ENCODE measurements around the gene HSPB9.
A peak's percentile ranks its signal among the peaks of the same experiment; 100 is the strongest.
"Not testable (repeated sequence)": the region's sequence is repeated elsewhere in the genome, so short reads cannot be mapped to it uniquely, and the experiment has no call there.

Gene HSPB9

GRCh38 chr17:42120161-42120769, 2.3 kb upstream of the HSPB9 start:
- DNase-seq, result no peak

GRCh38 chr17:42120770-42121769, 1.5 kb upstream of the HSPB9 start, which contains the start of gene KAT2A:
KAT2A (minus strand) TSS chr17:42121367; CDS start chr17:42121304, 63 bp downstream.
- DNase-seq, result peak; percentile 64

DNA sequence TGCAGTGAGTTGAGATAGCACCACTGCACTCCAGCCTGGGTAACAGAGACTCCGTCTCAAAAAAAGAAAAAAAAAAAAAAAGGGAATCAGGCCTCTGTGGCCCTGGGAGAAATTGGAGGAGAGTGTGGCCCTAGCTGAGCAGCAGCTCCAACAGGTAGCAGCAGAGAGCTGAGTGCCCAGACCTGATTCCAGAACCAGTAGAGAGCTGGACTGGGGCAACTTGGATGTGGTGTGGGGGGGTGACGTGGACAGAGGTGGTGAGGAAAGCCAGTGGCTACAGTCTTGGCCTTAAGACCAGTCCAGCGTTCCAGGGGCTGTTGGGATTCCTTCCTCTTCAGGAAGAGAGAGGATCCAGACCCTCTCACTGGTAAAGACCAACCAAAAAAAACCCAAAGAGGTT, 1.7 kb downstream of the HSPB9 start:
- DNase-seq, result no peak

DNA sequence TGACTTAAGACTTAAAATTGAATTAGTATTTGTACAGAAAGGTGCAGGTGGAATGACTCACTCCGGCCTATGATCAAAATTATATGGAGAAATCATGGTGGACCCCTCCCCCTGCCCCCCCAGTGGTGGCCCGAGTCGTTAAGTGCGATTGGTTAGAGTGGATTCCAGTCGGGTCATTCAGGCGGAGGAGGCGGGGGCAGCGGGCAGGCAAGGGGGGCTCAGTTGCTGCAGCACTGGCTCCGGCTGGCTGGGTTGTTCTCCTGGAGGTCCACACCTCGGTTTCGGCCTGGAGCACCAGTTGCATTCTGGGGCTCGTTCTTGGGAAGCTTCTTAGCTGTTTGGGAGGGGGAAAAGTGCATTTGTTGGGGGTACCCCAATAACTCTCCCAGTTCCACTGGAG, 3.0 kb downstream of the HSPB9 start:
- DNase-seq, result no peak

GRCh38 chr17:42126836-42127235, 4.2 kb downstream of the HSPB9 start:
- DNase-seq, result no peak

DNA sequence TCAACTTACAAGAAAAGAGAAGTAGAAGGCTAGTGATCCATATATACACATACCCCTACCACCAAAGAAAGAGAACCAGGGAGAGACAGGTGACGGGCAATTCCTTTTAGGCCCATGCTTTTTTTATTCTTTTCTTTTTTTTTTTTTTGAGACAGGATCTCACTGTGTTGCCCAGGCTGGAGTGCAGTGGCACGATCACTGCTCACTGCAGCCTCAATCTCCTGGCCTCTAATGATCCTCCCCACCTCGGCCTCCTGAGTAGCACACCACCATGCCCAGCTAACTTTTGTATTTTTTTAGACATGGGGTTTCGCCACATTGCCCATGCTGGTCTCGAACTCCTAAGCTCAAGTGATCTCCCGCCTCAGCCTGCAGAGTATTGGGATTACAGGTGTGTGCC, 4.8 kb downstream of the HSPB9 start:
- DNase-seq, result no peak

DNA sequence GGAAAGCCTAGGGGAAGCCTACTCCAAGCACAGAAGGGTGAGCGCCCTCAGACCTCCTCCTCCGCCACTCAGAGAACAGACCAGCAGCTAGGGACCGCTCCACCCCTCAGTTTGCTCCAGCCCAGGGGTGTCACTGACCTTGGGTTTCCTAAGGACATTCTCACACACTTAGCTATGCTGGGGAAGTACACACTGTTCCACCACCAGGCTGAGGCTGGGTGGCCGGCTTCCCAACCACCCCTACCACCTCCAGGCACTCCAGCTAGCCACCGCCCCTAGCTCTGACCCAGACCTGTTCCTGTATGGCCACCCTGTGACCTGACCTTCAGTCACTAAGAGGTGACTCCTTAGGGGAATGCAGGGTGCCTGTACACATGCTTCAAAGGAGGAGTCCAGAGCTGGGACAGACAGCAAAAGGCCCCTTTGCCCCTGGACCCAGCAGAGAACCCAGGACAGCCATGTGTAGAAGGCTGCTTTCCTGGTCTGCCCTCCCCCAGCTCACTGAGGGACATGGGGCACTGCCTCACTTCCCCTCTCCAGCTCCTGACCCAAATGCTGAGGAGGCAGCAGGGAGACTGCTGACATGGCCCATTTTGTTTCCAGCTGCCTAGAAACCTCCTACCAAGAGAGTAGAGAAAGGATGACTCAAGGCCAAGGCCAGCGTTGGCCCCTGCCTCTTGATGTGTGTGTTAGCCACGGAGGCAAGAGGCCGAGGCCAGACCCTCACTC, 6.7 kb downstream of the HSPB9 start:
- no peak for DNase-seq

DNA sequence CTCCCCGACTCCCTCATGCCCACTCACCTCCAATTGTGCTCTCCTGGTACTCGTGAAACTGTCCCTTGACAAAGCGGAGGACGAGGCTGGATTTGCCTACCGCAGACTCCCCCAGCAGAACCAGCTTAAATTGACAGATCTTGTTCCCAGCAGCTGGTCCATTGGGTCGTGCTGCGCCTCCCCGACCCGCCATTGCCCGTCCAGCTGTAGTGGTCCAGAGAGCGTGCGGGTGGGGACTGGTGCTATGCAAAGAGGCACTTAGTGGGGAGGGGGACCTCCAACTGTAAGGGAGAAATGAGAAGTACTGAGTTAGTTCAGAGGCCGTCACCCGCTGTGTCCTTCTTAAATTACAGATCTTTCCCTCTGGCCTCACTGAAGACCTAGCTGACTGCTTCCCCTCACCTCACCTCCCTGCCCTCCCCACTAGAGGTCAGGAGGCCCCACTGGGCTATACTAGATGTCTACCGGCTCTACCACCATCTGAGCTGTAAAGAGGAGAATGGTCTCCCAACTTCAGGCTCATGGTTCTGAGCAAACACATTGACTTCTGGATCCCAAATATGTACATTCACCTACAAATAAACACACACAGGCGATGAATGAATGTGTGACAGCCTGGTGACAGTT, 7.8 kb downstream of the HSPB9 start:
- DNase-seq, result no peak

DNA sequence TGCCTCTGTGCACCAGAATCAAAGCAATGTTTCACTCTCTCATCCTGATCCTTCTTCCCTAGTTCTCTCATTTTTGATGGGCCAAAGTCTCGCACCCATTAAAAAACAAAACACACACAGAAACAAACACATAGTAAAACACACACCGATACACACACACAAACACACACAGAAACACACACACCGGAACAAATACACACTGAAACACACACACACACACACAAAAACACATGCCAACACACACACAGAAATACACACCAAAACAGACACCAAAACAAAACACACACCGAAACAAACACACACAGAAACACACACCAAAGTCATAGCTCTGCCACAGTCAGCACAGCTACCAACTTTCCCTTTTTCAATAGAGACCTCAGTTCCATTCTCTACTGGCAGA, 8.6 kb downstream of the HSPB9 start:
- DNase-seq, result no peak

GRCh38 chr17:42131981-42132432, 9.4 kb downstream of the HSPB9 start:
- DNase-seq, result no peak

GRCh38 chr17:42132941-42133340, 10.3 kb downstream of the HSPB9 start:
- DNase-seq, result no peak

GRCh38 chr17:42133461-42134041, 10.9 kb downstream of the HSPB9 start:
- DNase-seq, result no peak

GRCh38 chr17:42135151-42135550, 12.5 kb downstream of the HSPB9 start:
- no peak for DNase-seq

- DNase-seq, result no peak
Measured at GRCh38 chr17:42135664-42136653, 13.4 kb downstream of the HSPB9 start.

DNA sequence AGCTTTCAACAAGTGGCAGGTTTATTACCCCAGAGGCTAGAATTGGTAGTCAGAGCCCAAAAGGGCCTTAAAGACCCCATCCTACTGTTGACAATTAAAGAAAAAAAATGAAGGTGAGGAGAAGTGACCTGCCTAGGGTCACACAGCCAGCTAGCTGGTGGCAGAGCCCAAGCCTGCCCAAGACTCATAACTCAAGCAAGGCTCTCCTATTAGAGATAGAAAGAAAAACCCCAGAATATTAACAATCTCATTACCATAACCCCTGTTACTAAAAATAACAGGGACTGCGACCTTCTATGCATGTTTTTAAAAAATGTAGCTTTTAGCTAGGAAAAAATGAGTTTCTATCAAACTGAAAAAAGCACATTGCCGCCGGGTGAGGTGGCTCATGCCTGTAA, 14.0 kb downstream of the HSPB9 start:
- DNase-seq, result no peak

DNA sequence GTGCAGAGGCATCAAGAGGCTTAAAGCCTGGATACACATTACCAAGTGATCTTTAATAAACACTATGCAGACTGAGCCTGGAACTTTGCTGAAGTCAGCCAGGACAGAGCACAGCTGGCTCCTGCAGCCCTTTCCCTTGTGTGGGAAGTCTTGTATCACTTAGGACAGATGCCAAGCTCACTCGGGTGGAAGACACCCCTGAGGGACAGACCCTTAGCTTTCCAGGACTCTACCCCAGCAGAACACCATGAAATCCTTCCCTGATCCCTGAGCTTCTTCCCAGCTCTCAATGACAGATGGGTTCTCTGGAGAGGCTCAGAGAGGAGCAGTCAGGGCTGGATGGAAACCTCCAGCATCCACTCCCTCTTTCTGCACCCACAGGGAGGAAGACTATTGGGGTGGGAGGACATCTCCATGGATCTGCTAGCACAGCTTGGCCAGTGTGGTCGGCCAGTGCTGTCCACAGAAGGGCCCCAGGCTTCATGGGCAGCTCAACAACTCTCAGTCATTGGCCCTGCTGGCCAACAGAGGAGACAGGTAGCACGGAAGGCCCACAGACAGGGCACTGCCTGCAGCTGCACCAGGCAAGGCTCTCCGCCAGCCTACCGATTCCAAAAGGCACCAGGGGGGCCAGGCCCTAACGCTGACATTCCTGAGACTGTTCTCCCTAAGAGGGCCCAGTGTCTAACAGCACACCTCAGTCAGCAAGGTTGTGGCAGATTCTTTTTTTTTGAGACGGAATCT, 16.3 kb downstream of the HSPB9 start:
- no peak for DNase-seq

GRCh38 chr17:42140690-42141089, 18.1 kb downstream of the HSPB9 start:
- DNase-seq, result not testable (repeated sequence)

DNA sequence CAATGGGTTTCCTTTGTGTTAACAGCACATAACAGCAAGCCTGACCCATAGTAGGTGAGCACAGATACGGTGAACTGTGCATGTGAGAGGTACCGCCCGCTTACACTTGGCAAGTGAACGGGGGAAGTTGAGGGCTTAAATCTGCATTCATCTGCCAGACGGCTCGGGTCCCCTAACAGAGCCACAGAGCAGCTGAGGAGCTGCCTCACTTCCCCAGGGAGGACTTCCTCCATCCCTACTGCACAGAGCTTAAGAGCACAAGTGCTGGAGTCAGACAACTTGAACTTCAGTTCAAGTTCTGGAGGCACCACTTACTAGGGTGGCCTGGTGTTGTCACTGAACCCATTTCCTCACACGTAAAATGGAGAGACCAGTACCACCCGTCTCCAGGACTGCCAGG, 18.8 kb downstream of the HSPB9 start:
- no peak for DNase-seq

GRCh38 chr17:42142371-42142896, 19.8 kb downstream of the HSPB9 start:
- DNase-seq, result no peak

DNA sequence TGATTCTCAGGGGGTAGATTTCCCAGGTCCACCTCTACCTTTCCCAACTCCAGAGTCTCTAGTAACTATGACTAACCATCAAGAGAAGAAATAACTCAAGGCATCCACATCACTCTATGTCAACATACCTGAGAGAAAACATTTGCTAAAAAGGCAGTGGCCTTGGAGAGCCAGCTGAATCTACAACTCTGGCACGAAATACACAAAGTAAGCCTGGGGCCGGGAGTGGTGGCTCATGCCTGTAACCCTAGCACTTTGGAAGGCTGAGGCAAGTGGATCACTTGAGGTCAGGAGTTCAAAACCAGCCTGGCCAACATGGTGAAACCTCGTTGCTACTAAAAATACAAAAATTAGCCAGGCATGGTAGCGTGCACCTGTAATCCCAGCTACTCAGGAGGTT, 20.5 kb downstream of the HSPB9 start:
- not testable (repeated sequence) for DNase-seq
